Mesendoderm (in vitro differentiated cells): Measurements from ENCODE around the gene CPNE4.

Experiments
- DNase-seq: peaks from one replicate; pipeline ENCODE4 v3.0.0; 2013
- H2AK5ac ChIP-seq: 2 replicates; pipeline ENCODE4 v1.6.1; 2013; ENCODE audit warnings: low read length, inconsistent platforms
- H2BK120ac ChIP-seq: 2 replicates; pipeline ENCODE4 v1.6.1; 2013; ENCODE audit warnings: low read depth, mild to moderate bottlenecking, low read length, moderate library complexity, mixed read lengths
- H2BK15ac ChIP-seq: replicated peaks from 2 replicates; pipeline ENCODE4 v1.6.1; 2013; ENCODE audit warnings: low read depth, mild to moderate bottlenecking, moderate library complexity
- H2BK5ac ChIP-seq: 2 replicates; pipeline ENCODE4 v1.6.1; 2013; ENCODE audit warnings: low read length, inconsistent platforms
- H3K18ac ChIP-seq: 2 replicates; pipeline ENCODE4 v1.6.1; 2013; ENCODE audit warnings: mild to moderate bottlenecking, low read length, mixed read lengths
- H3K23ac ChIP-seq: one replicate; pipeline ENCODE4 v1.6.1; 2013; ENCODE audit warnings: low read length
- H3K27ac ChIP-seq: 2 replicates; pipeline ENCODE4 v1.5.1; 2013; ENCODE audit warnings: low read depth, mild to moderate bottlenecking, inconsistent platforms, low read length, moderate library complexity
- H3K27me3 ChIP-seq: 2 replicates; pipeline ENCODE4 v1.6.1; 2013; ENCODE audit warnings: low read length, control low read depth, mild to moderate bottlenecking, inconsistent platforms; ENCODE audit not compliant: insufficient read depth, poor library complexity
- H3K36me3 ChIP-seq: 2 replicates; pipeline ENCODE4 v1.6.1; 2013; ENCODE audit warnings: low read length, inconsistent platforms; ENCODE audit not compliant: control insufficient read depth, insufficient read depth
- H3K4ac ChIP-seq: one replicate; pipeline ENCODE4 v1.6.1; 2013; ENCODE audit warnings: low read depth, mild to moderate bottlenecking, low read length, moderate library complexity
- H3K4me1 ChIP-seq: 2 replicates; pipeline ENCODE4 v1.6.1; 2013; ENCODE audit warnings: low read depth, low read length, inconsistent platforms; ENCODE audit not compliant: control insufficient read depth
- H3K4me2 ChIP-seq: 2 replicates; pipeline ENCODE4 v1.6.1; 2013; ENCODE audit warnings: low read length
- H3K4me3 ChIP-seq: 2 replicates; pipeline ENCODE4 v1.5.1; 2013; ENCODE audit warnings: mild to moderate bottlenecking, low read length
- H3K56ac ChIP-seq: one replicate; pipeline ENCODE4 v1.6.1; 2013; ENCODE audit warnings: low read length
- H3K79me1 ChIP-seq: 2 replicates; pipeline ENCODE4 v1.6.1; 2013; ENCODE audit warnings: low read length, inconsistent platforms
- H3K79me2 ChIP-seq: 2 replicates; pipeline ENCODE4 v1.6.1; 2013; ENCODE audit warnings: mild to moderate bottlenecking, low read length; ENCODE audit not compliant: control insufficient read depth, insufficient read depth
- H3K9ac ChIP-seq: 2 replicates; pipeline ENCODE4 v1.6.1; 2013; ENCODE audit warnings: low read length, inconsistent platforms
- H4K5ac ChIP-seq: one replicate; pipeline ENCODE4 v1.6.1; 2013; ENCODE audit warnings: low read length
- H4K8ac ChIP-seq: one replicate; pipeline ENCODE4 v1.6.1; 2013; ENCODE audit warnings: low read depth, mild to moderate bottlenecking, control low read depth, low read length, moderate library complexity
- WGBS: extraction: QIAGEN DNeasy Blood & Tissue Kit; methylation state at CpG from one replicate; pipeline ENCODE4 v1.1.7; 2013; ENCODE audit warnings: low lambda C conversion rate, missing lambda C conversion rate; ENCODE audit not compliant: insufficient coverage; ENCODE audit errors: extremely low coverage; 5-methylcytosine and 5-hydroxymethylcytosine counted together

CPNE4 gene

DNA sequence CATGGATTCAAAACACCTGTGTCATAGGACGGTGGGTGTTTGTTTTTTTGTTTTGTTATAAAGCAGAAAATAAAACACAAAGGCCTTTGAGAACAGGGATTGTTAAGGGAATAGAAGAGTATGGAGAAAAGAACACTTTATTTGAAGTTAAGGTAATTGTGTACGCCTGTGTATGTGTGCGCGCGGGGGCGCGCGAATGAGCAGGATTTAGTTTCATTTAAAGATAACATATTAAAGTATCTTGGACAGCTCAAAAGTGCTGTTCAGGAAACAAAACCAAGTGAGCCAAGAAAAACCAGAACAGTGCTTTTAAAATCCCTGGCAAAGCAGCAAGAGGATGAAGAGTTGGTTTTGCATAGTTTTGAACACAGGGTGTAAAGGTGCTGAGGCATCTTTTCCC lies 1.9 kb downstream of the CPNE4 start:
- Histone ChIP-seq H3K56ac (no peak overlapping the region), H3K4ac (no peak overlapping the region), H3K36me3 (no peaks in the 10 kb centered on the region), H2BK15ac (no peak overlapping the region), H3K23ac (no peak overlapping the region), H2AK5ac (no peak overlapping the region), H3K18ac (no peak overlapping the region), H3K27me3 (no peaks in the 10 kb centered on the region), H3K9ac (no peak overlapping the region), H4K8ac (no peak overlapping the region), H3K27ac (no peak overlapping the region), H4K5ac (no peak overlapping the region), H2BK5ac (no peak overlapping the region), H3K4me1 (peaks cover 3% of the 10 kb centered on the region), H3K4me3 (no peak overlapping the region), H2BK120ac (no peak overlapping the region), H3K79me1 (no peaks in the 10 kb centered on the region), H3K79me2 (no peaks in the 10 kb centered on the region), H3K4me2 (no peak overlapping the region)
- 100% methylated on average over 7 of the region's 8 CpGs for WGBS
- DNase-seq = no peak

DNA sequence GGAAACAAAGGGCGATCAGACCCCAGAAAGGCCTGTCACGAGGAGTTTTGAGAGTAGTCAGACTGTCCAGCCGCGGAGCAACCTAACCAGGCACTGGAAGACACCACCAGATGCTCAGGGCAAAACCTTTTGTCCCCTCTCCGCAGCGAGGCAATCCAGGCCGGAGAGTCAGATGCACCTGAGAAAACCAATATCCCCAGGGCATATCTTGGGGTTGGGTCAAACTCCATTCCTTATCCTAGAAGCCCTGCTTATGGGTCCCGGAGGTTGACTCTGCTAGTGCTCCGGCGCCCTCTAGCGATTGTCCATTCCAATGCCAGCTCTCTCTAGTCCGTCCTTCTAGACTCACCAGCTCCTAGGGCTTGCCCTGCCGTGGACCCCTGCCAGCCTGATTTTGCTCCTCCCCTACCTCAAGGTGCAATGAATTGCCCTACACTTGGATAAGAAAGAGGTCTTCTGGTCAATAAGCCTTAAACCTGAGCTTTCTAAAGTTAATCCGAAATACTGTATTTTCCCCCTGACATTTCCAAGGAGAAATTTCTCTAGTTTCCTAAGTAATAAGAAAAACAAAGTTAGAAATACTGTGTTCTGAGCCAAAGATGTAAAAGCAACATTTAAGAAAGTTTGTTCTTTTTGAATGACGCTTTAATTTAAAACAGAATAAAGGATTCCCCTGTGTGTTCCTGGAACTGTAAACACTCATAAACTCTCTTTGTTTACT lies 5.5 kb downstream of the CPNE4 start:
- Histone ChIP-seq H2AK5ac (no peak overlapping the region), H3K56ac (no peak overlapping the region), H3K9ac (no peak overlapping the region), H3K23ac (no peak overlapping the region), H3K36me3 (no peaks in the 10 kb centered on the region), H4K5ac (no peak overlapping the region), H2BK5ac (no peak overlapping the region), H3K79me2 (no peaks in the 10 kb centered on the region), H3K79me1 (no peaks in the 10 kb centered on the region), H3K27ac (no peak overlapping the region), H2BK15ac (no peak overlapping the region), H3K4me2 (no peak overlapping the region), H3K4ac (no peak overlapping the region), H2BK120ac (no peak overlapping the region), H3K4me1 (peaks cover 3% of the 10 kb centered on the region), H3K4me3 (no peak overlapping the region), H3K27me3 (no peaks in the 10 kb centered on the region), H4K8ac (no peak overlapping the region), H3K18ac (no peak overlapping the region)
- DNase-seq = peak; percentile 97
- WGBS = no CpG with 5 or more reads among the region's 15 CpGs

DNA sequence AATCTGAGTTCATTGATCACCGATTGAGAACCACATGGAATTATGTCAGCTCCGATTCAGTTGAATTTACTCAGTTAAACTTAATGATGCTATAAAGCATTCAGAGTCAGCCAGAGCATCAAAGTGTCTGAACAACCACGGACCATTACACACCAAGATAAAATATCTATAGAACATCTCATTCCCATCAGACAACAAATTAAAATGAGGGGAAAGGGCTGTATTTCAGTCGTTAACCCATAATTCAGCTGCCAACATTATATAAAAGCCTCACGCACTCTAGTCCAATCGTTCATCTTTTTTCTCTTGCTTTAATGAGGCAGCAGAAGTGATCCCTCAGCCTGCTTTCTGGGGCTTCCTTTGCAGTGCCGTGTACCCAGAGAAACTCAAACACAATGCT lies 11.9 kb downstream of the CPNE4 start:
- Histone ChIP-seq H3K27ac (no peak overlapping the region), H3K18ac (no peak overlapping the region), H2BK120ac (no peak overlapping the region), H3K4ac (no peak overlapping the region), H3K4me3 (no peak overlapping the region), H3K23ac (no peak overlapping the region), H3K4me2 (no peak overlapping the region), H3K27me3 (no peaks in the 10 kb centered on the region), H3K4me1 (no peaks in the 10 kb centered on the region), H4K8ac (no peak overlapping the region), H2AK5ac (no peak overlapping the region), H3K56ac (no peak overlapping the region), H3K79me2 (no peaks in the 10 kb centered on the region), H3K36me3 (no peaks in the 10 kb centered on the region), H2BK5ac (no peak overlapping the region), H3K9ac (no peak overlapping the region), H4K5ac (no peak overlapping the region), H3K79me1 (no peaks in the 10 kb centered on the region), H2BK15ac (no peak overlapping the region)
- no CpG with 5 or more reads among the region's 7 CpGs for WGBS
- no peak for DNase-seq

DNA sequence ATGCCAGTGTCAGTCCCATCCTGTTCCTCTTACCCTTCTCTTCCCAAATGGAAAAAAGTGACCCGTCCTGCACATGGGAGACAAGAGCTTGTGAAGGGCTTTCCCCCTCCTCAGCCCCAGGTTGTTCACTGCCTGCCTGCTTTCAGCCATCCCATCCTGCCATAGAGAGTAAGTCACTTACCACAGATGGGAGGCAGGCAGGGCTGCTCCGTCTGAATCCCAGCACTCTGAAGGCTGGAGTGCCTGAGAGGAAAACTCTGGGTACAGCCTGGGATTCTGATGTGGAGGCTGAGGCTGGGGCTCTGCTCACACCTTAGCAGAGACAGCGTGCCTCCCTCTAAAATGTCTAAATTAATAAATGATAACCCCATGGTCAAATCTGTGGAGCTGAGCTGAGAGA lies 14.8 kb downstream of the CPNE4 start:
- Histone ChIP-seq H2BK15ac (no peak overlapping the region), H3K36me3 (no peaks in the 10 kb centered on the region), H2BK120ac (no peak overlapping the region)

GRCh38 chr3:132017137-132017536 lies 17.7 kb downstream of the CPNE4 start:
- no peak overlapping the region for H3K9ac ChIP-seq
- DNase-seq = no peak
- H2AK5ac ChIP-seq = no peak overlapping the region
- H3K4me2 ChIP-seq = no peak overlapping the region
- H3K4me3 ChIP-seq = no peak overlapping the region
- H3K23ac ChIP-seq = no peak overlapping the region
- no peak overlapping the region for H4K5ac ChIP-seq
- H3K56ac ChIP-seq = no peak overlapping the region
- no peaks in the 10 kb centered on the region for H3K79me1 ChIP-seq
- H3K18ac ChIP-seq = peak overlapping the region; percentile 28
- H3K27ac ChIP-seq = no peak overlapping the region
- no peaks in the 10 kb centered on the region for H3K4me1 ChIP-seq
- no peak overlapping the region for H4K8ac ChIP-seq
- no peaks in the 10 kb centered on the region for H3K27me3 ChIP-seq
- WGBS = 98% methylated on average over 3 of the region's 3 CpGs
- no peak overlapping the region for H2BK120ac ChIP-seq
- no peaks in the 10 kb centered on the region for H3K79me2 ChIP-seq
- no peak overlapping the region for H2BK15ac ChIP-seq
- no peak overlapping the region for H2BK5ac ChIP-seq
- H3K4ac ChIP-seq = no peak overlapping the region
- H3K36me3 ChIP-seq = no peaks in the 10 kb centered on the region

More for the DNA sequence above, 14.8 kb downstream of the CPNE4 start:
- H3K9ac ChIP-seq = no peak overlapping the region
- no peak overlapping the region for H3K27ac ChIP-seq
- H3K79me2 ChIP-seq = no peaks in the 10 kb centered on the region
- no peaks in the 10 kb centered on the region for H3K79me1 ChIP-seq
- H3K4ac ChIP-seq = no peak overlapping the region
- no peak overlapping the region for H4K5ac ChIP-seq
- H3K4me2 ChIP-seq = no peak overlapping the region
- H3K4me1 ChIP-seq = no peaks in the 10 kb centered on the region
- H2BK5ac ChIP-seq = no peak overlapping the region
- H2AK5ac ChIP-seq = no peak overlapping the region
- H3K27me3 ChIP-seq = no peaks in the 10 kb centered on the region
- H4K8ac ChIP-seq = no peak overlapping the region
- DNase-seq = no peak
- no peak overlapping the region for H3K4me3 ChIP-seq
- H3K56ac ChIP-seq = peak overlapping the region; percentile 7
- H3K23ac ChIP-seq = no peak overlapping the region
- H3K18ac ChIP-seq = no peak overlapping the region
- no CpG with 5 or more reads among the region's 3 CpGs for WGBS
